Measurements from ENCODE around the gene CHTF18. TPM values are rescaled to one million over a fixed set of nuclear protein-coding genes. Genes with fewer than 3 reads are reported as not detected.

Gene CHTF18
- total and polyA plus RNA-seq, 2 donors from 2014 or later: 4.2 to 16.0 TPM

DNA sequence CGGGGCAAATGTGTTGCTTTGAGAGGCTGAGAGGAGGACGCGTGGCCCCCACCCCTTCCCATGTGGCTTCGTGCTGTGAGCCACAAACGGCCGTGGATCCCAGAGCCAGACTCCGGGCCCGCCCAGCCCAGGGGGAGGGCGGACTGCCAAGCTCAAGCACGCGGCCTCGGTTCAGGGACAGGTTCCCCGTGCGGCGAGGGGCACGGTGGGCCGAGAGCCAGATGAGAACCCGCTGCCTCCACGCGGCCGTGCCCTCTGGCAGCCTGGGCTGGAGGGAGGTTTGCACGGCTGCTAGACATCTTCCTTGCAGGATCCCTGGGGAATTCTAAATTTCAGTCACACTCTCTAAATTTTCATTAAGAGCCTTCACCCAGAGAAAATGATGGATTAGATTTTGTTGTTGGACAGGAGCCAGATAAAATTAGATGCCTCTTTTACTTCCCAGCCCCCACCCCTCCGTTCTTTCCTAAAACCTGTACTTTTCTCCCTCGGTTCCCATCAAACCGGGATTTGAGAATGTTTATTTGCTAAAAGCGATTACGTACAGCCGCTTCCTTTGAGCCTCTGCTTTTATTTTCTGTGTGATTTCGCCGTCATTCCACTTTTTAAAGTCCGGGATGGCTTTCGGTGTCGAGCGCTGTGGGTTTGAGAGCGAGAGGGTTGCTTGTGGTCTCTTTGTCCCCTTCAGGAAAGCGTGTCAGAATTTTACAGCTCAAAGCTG lies 37.1 kb downstream of the CHTF18 start:
- H3K36me3 ChIP-seq (ENCODE audit: control insufficient read depth in 2 of 3, insufficient read depth in 3 of 3, low read length in 3 of 3): no peaks in the 10 kb centered on the region
- H3K4me3 ChIP-seq (ENCODE audit: low read length in 3 of 3): no peak overlapping the region
- no peak overlapping the region for H3K9ac ChIP-seq (ENCODE audit: low read length in 3 of 3)
- no peaks in the 10 kb centered on the region for H3K9me3 ChIP-seq (ENCODE audit: control insufficient read depth in 2 of 3, insufficient read depth in 1 of 3, low read length in 3 of 3)
- no peaks in the 10 kb centered on the region for H3K27me3 ChIP-seq (ENCODE audit: control insufficient read depth, insufficient read depth, low read length)
- no peaks in the 10 kb centered on the region for H3K4me1 ChIP-seq (ENCODE audit: control insufficient read depth in 2 of 3, insufficient read depth in 2 of 3, low read depth in 1 of 3, low read length in 3 of 3)
- intact Hi-C loops (cut with DNase I): no loop called here
- FAIRE-seq (no peak), DNase-seq (peak in 2 of 5 donors; percentile 29 to 62)
- no peak overlapping the region for H3K27ac ChIP-seq (ENCODE audit: low read depth in 2 of 2, low read length in 2 of 2)
- TF ChIP-seq, protein P1, sequence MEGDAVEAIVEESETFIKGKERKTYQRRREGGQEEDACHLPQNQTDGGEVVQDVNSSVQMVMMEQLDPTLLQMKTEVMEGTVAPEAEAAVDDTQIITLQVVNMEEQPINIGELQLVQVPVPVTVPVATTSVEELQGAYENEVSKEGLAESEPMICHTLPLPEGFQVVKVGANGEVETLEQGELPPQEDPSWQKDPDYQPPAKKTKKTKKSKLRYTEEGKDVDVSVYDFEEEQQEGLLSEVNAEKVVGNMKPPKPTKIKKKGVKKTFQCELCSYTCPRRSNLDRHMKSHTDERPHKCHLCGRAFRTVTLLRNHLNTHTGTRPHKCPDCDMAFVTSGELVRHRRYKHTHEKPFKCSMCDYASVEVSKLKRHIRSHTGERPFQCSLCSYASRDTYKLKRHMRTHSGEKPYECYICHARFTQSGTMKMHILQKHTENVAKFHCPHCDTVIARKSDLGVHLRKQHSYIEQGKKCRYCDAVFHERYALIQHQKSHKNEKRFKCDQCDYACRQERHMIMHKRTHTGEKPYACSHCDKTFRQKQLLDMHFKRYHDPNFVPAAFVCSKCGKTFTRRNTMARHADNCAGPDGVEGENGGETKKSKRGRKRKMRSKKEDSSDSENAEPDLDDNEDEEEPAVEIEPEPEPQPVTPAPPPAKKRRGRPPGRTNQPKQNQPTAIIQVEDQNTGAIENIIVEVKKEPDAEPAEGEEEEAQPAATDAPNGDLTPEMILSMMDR (IDR thresholded peaks at IDR 0.05; ENCODE audit: borderline replicate concordance, extremely low read depth, insufficient read depth): no peak

GRCh38 chr16:827513-827912 lies 39.1 kb downstream of the CHTF18 start:
- FAIRE-seq (no peak), DNase-seq (no peak)
- intact Hi-C loops (cut with DNase I): no loop called here
- Histone ChIP-seq H3K27ac (ENCODE audit: low read depth in 2 of 2, low read length in 2 of 2) (no peak overlapping the region), H3K27me3 (ENCODE audit: control insufficient read depth, insufficient read depth, low read length) (no peaks in the 10 kb centered on the region), H3K9me3 (ENCODE audit: control insufficient read depth in 2 of 3, insufficient read depth in 1 of 3, low read length in 3 of 3) (no peaks in the 10 kb centered on the region), H3K9ac (ENCODE audit: low read length in 3 of 3) (no peak overlapping the region), H3K36me3 (ENCODE audit: control insufficient read depth in 2 of 3, insufficient read depth in 3 of 3, low read length in 3 of 3) (no peaks in the 10 kb centered on the region), H3K4me3 (ENCODE audit: low read length in 3 of 3) (no peak overlapping the region), H3K4me1 (ENCODE audit: control insufficient read depth in 2 of 3, insufficient read depth in 2 of 3, low read depth in 1 of 3, low read length in 3 of 3) (no peaks in the 10 kb centered on the region)
- TF ChIP-seq, protein P1 (IDR thresholded peaks at IDR 0.05; ENCODE audit: borderline replicate concordance, extremely low read depth, insufficient read depth): no peak

- TF ChIP-seq, protein P1 (IDR thresholded peaks at IDR 0.05; ENCODE audit: borderline replicate concordance, extremely low read depth, insufficient read depth): no peak
- no peak overlapping the region for H3K4me3 ChIP-seq (ENCODE audit: low read length in 3 of 3)
- no peaks in the 10 kb centered on the region for H3K4me1 ChIP-seq (ENCODE audit: control insufficient read depth in 2 of 3, insufficient read depth in 2 of 3, low read depth in 1 of 3, low read length in 3 of 3)
- no peaks in the 10 kb centered on the region for H3K27me3 ChIP-seq (ENCODE audit: control insufficient read depth, insufficient read depth, low read length)
- no peak overlapping the region for H3K9ac ChIP-seq (ENCODE audit: low read length in 3 of 3)
- FAIRE-seq (no peak), DNase-seq (no peak)
- no peak overlapping the region for H3K27ac ChIP-seq (ENCODE audit: low read depth in 2 of 2, low read length in 2 of 2)
- no peaks in the 10 kb centered on the region for H3K36me3 ChIP-seq (ENCODE audit: control insufficient read depth in 2 of 3, insufficient read depth in 3 of 3, low read length in 3 of 3)
- peaks cover 0 to 3% (median 0%) of the 10 kb centered on the region in 3 donors for H3K9me3 ChIP-seq (ENCODE audit: control insufficient read depth in 2 of 3, insufficient read depth in 1 of 3, low read length in 3 of 3)
- intact Hi-C loops (cut with DNase I): no loop called here
These were observed 40.5 kb downstream of the CHTF18 start for GRCh38 chr16:828891-829290.

Measured in kidney (tissue), 14 donors.